T-cell (primary cell): ENCODE results near the gene MTX3. TPM values are rescaled to one million over a fixed set of nuclear protein-coding genes. Genes with fewer than 3 reads are reported as not detected.

Source experiments
- ATAC-seq, 4 experiments: fragments of 200-7000 bp in 3 of 4; fragments of 150-1000 bp in 1 of 4; cut with Tn5 transposase; replicated peaks in 1 of 4; 1 replicate in 3 of 4; 2 replicates in 1 of 4; pipeline ENCODE4 v1.10.0; 2021; ENCODE audit warnings: moderate library complexity in 3 of 4, mild to moderate bottlenecking in 2 of 4, moderate number of reproducible peaks in 1 of 4
- CTCF ChIA-PET, 2 donors: fragments of 300-600 bp; sonication (Branson Sonifier 250); formaldehyde crosslinking; loops; one replicate each; lab custom pipeline; 2022; ENCODE audit warnings: antibody characterized with exemption in 2 of 2; lab: Charles Lee
- POLR2A ChIA-PET, 2 donors: fragments of 300-600 bp; sonication (Branson Sonifier 250); formaldehyde crosslinking; loops; one replicate each; lab custom pipeline; 2022; ENCODE audit warnings: antibody characterized with exemption in 2 of 2; lab: Charles Lee
- DNase-seq, 35 experiments: peaks; one replicate each; pipeline versions ENCODE4 v3.0.0 to v3.0.0-alpha.2; 2013 to 2023
- H3K27ac ChIP-seq: one replicate; pipeline ENCODE4 v1.5.1; 2013; ENCODE audit warnings: low read length
- H3K27me3 ChIP-seq, 2 experiments: replicated peaks in 1 of 2; 1 replicate in 1 of 2; 2 replicates in 1 of 2; pipeline versions ENCODE4 v1.6.1 to v1.7.0; 2013; ENCODE audit warnings: low read length in 1 of 2, mixed read lengths in 1 of 2; ENCODE audit not compliant: control insufficient read depth in 2 of 2, insufficient read depth in 2 of 2; ENCODE audit errors: extremely low read depth in 1 of 2
- H3K36me3 ChIP-seq, 2 donors: 1 replicate in 1 of 2; 2 replicates in 1 of 2; pipeline versions ENCODE4 v1.6.1 to v1.7.0; 2013; ENCODE audit warnings: low read length in 1 of 2; ENCODE audit not compliant: control insufficient read depth in 2 of 2, insufficient read depth in 1 of 2; ENCODE audit errors: extremely low read depth in 1 of 2
- H3K4me1 ChIP-seq, 2 experiments: 1 replicate in 1 of 2; 2 replicates in 1 of 2; pipeline versions ENCODE4 v1.6.1 to v1.7.0; 2013; ENCODE audit warnings: low read length in 2 of 2, mixed read lengths in 1 of 2; ENCODE audit not compliant: insufficient read depth in 2 of 2, control insufficient read depth in 1 of 2; ENCODE audit errors: extremely low read depth in 1 of 2
- H3K4me3 ChIP-seq, 2 donors: 1 replicate in 1 of 2; 2 replicates in 1 of 2; pipeline versions ENCODE4 v1.5.1 to v1.7.0; 2013; ENCODE audit warnings: mild to moderate bottlenecking in 2 of 2, low read length in 1 of 2, moderate library complexity in 1 of 2; ENCODE audit not compliant: control insufficient read depth in 1 of 2; ENCODE audit errors: extremely low read depth in 1 of 2
- H3K9me3 ChIP-seq: 2 replicates; pipeline ENCODE4 v1.7.0; 2013
- H3K27ac Mint-ChIP-seq, 2 donors: one replicate each; pipeline ENCODE4 v1.8.0; 2020 to 2021; ENCODE audit warnings: mild to moderate bottlenecking in 2 of 2, mixed read lengths in 2 of 2
- H3K27me3 Mint-ChIP-seq, 2 donors: one replicate each; pipeline ENCODE4 v1.8.0; 2021 to 2022; ENCODE audit warnings: mixed read lengths in 2 of 2
- H3K36me3 Mint-ChIP-seq: one replicate; pipeline ENCODE4 v1.8.0; 2021; ENCODE audit warnings: mixed read lengths
- H3K4me1 Mint-ChIP-seq, 3 donors: one replicate each; pipeline ENCODE4 v1.8.0; 2020 to 2022; ENCODE audit warnings: mixed read lengths in 3 of 3, mild to moderate bottlenecking in 1 of 3
- H3K4me3 Mint-ChIP-seq, 3 donors: one replicate each; pipeline ENCODE4 v1.8.0; 2020 to 2022; ENCODE audit warnings: mild to moderate bottlenecking in 3 of 3, mixed read lengths in 3 of 3, moderate library complexity in 3 of 3
- H3K9me3 Mint-ChIP-seq, 3 donors: one replicate each; pipeline ENCODE4 v1.8.0; 2020 to 2022; ENCODE audit warnings: mixed read lengths in 3 of 3
- WGBS: methylation state at CpG from one replicate; pipeline ENCODE4 v1.1.5; 2013; ENCODE audit warnings: missing lambda C conversion rate; ENCODE audit not compliant: insufficient coverage; 5-methylcytosine and 5-hydroxymethylcytosine counted together
- total RNA-seq, 35 experiments: library from RNA in 6 of 35; stranded (reverse) in 6 of 35; fragments of 120-200 nt in 1 of 35; gene quantifications; one replicate each; pipeline versions ENCODE4 v1.2.1 to v1.2.4 and lab custom pipeline; 2013 to 2026

MTX3 gene
- total RNA-seq, 5 donors from 2014 or later (not counting 1 experiment from before 2014, with no cell fraction given) = 17.9 to 28.7 (median 21.0) TPM

GRCh38 chr5:79975422-79975821 is 15.6 kb downstream of the MTX3 start:
- no peak for ATAC-seq
- H3K36me3 ChIP-seq = peaks cover 0 to 23% of the 10 kb centered on the region in 2 donors
- Mint-ChIP-seq H3K9me3 (no peaks in the 10 kb centered on the region), H3K36me3 (peaks cover 46% of the 10 kb centered on the region), H3K27me3 (peaks cover 0 to 1% of the 10 kb centered on the region in 2 donors), H3K27ac (no peak overlapping the region), H3K4me1 (peaks cover 2 to 3% (median 2%) of the 10 kb centered on the region in 3 donors), H3K4me3 (no peak overlapping the region)
- no peak overlapping the region for H3K27ac ChIP-seq
- H3K27me3 ChIP-seq = no peaks in the 10 kb centered on the region
- H3K4me1 ChIP-seq = peaks cover 0 to 6% of the 10 kb centered on the region in 2 experiments
- no peak for DNase-seq
- CTCF ChIA-PET = no interaction called here
- no peaks in the 10 kb centered on the region for H3K9me3 ChIP-seq
- WGBS = 96% methylated on average over 3 of the region's 5 CpGs
- POLR2A ChIA-PET = no interaction called here
- H3K4me3 ChIP-seq = no peak overlapping the region

GRCh38 chr5:79974886-79975285 is 16.2 kb downstream of the MTX3 start:
- no peak for ATAC-seq
- Histone ChIP-seq H3K4me3 (no peak overlapping the region), H3K27me3 (no peaks in the 10 kb centered on the region), H3K4me1 (peaks cover 0 to under 1% of the 10 kb centered on the region in 2 experiments), H3K9me3 (no peaks in the 10 kb centered on the region), H3K36me3 (peaks cover 0 to 21% of the 10 kb centered on the region in 2 donors), H3K27ac (no peak overlapping the region)
- no peak for DNase-seq
- no CpG with 5 or more reads among the region's 2 CpGs for WGBS
- Mint-ChIP-seq H3K27ac (no peak overlapping the region), H3K36me3 (peaks cover 46% of the 10 kb centered on the region), H3K4me1 (no peaks in the 10 kb centered on the region), H3K27me3 (peaks cover 0 to 4% of the 10 kb centered on the region in 2 donors), H3K4me3 (no peak overlapping the region), H3K9me3 (no peaks in the 10 kb centered on the region)
- CTCF ChIA-PET = interaction anchor here in 1 of 2 donors (0.6 kb wide), 1 partner anchor 10 kb away, joined by 5 read pairs; no protein-coding TSS in a partner anchor
- POLR2A ChIA-PET = no interaction called here

- Mint-ChIP-seq H3K27ac (no peak overlapping the region), H3K36me3 (peaks cover 42% of the 10 kb centered on the region), H3K4me1 (no peaks in the 10 kb centered on the region), H3K9me3 (no peaks in the 10 kb centered on the region), H3K27me3 (peaks cover 0 to 4% of the 10 kb centered on the region in 2 donors), H3K4me3 (no peak overlapping the region)
- DNase-seq = no peak
- CTCF ChIA-PET = no interaction called here
- Histone ChIP-seq H3K36me3 (peaks cover 0 to 18% of the 10 kb centered on the region in 2 donors), H3K27ac (no peak overlapping the region), H3K4me1 (no peaks in the 10 kb centered on the region), H3K27me3 (no peaks in the 10 kb centered on the region), H3K9me3 (no peaks in the 10 kb centered on the region), H3K4me3 (no peak overlapping the region)
- no peak for ATAC-seq
- 33% methylated on average over 1 of the region's 3 CpGs for WGBS
- POLR2A ChIA-PET = no interaction called here
Observed at GRCh38 chr5:79973996-79974395, 17.1 kb downstream of the MTX3 start.

GRCh38 chr5:79973511-79973910 is 17.6 kb downstream of the MTX3 start:
- no peaks in the 10 kb centered on the region for H3K4me1 Mint-ChIP-seq
- WGBS = no CpG with 5 or more reads among the region's 3 CpGs
- H3K9me3 Mint-ChIP-seq = no peaks in the 10 kb centered on the region
- H3K27ac Mint-ChIP-seq = no peak overlapping the region
- DNase-seq (no peak), ATAC-seq (no peak)
- H3K36me3 Mint-ChIP-seq = peaks cover 37% of the 10 kb centered on the region
- Histone ChIP-seq H3K4me3 (no peak overlapping the region), H3K9me3 (no peaks in the 10 kb centered on the region), H3K27me3 (no peaks in the 10 kb centered on the region), H3K4me1 (no peaks in the 10 kb centered on the region), H3K27ac (no peak overlapping the region), H3K36me3 (peaks cover 0 to 14% of the 10 kb centered on the region in 2 donors)
- H3K4me3 Mint-ChIP-seq = no peak overlapping the region
- POLR2A ChIA-PET = no interaction called here
- H3K27me3 Mint-ChIP-seq = peaks cover 0 to 4% of the 10 kb centered on the region in 2 donors
- CTCF ChIA-PET = no interaction called here

- DNase-seq (no peak), ATAC-seq (no peak)
- Mint-ChIP-seq H3K27ac (no peak overlapping the region), H3K27me3 (peaks cover 4 to 8% of the 10 kb centered on the region in 2 donors), H3K4me3 (no peak overlapping the region), H3K9me3 (no peaks in the 10 kb centered on the region), H3K4me1 (no peaks in the 10 kb centered on the region), H3K36me3 (peaks cover 17% of the 10 kb centered on the region)
- Histone ChIP-seq H3K9me3 (no peaks in the 10 kb centered on the region), H3K27me3 (no peaks in the 10 kb centered on the region), H3K4me1 (no peaks in the 10 kb centered on the region), H3K27ac (no peak overlapping the region), H3K4me3 (no peak overlapping the region), H3K36me3 (peaks cover 0 to 3% of the 10 kb centered on the region in 2 donors)
- 81% methylated on average over 3 of the region's 4 CpGs for WGBS
- CTCF ChIA-PET = no interaction called here
- POLR2A ChIA-PET = no interaction called here
Observed at GRCh38 chr5:79971156-79971555, 19.9 kb downstream of the MTX3 start.

- ChIA-PET POLR2A (no interaction called here), CTCF (no interaction called here)
- DNase-seq = no peak
- H3K4me1 ChIP-seq = no peaks in the 10 kb centered on the region
- Mint-ChIP-seq H3K4me1 (peaks cover 0 to 6% (median 0%) of the 10 kb centered on the region in 3 donors), H3K27me3 (peaks cover 8 to 16% of the 10 kb centered on the region in 2 donors), H3K9me3 (no peaks in the 10 kb centered on the region), H3K27ac (no peak overlapping the region), H3K4me3 (no peak overlapping the region), H3K36me3 (no peaks in the 10 kb centered on the region)
- no peak for ATAC-seq
- WGBS = 98% methylated on average over 4 of the region's 5 CpGs
- H3K36me3 ChIP-seq = no peaks in the 10 kb centered on the region
- no peaks in the 10 kb centered on the region for H3K9me3 ChIP-seq
- H3K27ac ChIP-seq = no peak overlapping the region
- peaks cover 0 to 4% of the 10 kb centered on the region in 2 experiments for H3K27me3 ChIP-seq
- H3K4me3 ChIP-seq = no peak overlapping the region
Observed at GRCh38 chr5:79966448-79966847, 24.6 kb downstream of the MTX3 start.

GRCh38 chr5:79964136-79964535 is 26.9 kb downstream of the MTX3 start:
- H3K4me1 Mint-ChIP-seq = peaks cover 0 to 6% (median 0%) of the 10 kb centered on the region in 3 donors
- H3K9me3 Mint-ChIP-seq = no peaks in the 10 kb centered on the region
- Histone ChIP-seq H3K27ac (no peak overlapping the region), H3K27me3 (peaks cover 0 to 4% of the 10 kb centered on the region in 2 experiments), H3K4me3 (no peak overlapping the region), H3K4me1 (no peaks in the 10 kb centered on the region), H3K36me3 (no peaks in the 10 kb centered on the region), H3K9me3 (no peaks in the 10 kb centered on the region)
- no peak overlapping the region for H3K27ac Mint-ChIP-seq
- ChIA-PET POLR2A (no interaction called here), CTCF (no interaction called here)
- DNase-seq (no peak), ATAC-seq (no peak)
- no peak overlapping the region for H3K4me3 Mint-ChIP-seq
- H3K27me3 Mint-ChIP-seq = peaks cover 8 to 12% of the 10 kb centered on the region in 2 donors
- WGBS = no CpG with 5 or more reads among the region's 7 CpGs
- H3K36me3 Mint-ChIP-seq = no peaks in the 10 kb centered on the region
